ENCODE measurements around the gene CHST2. TPM values are rescaled to one million over a fixed set of nuclear protein-coding genes. Genes with fewer than 3 reads are reported as not detected.
"Not testable (repeated sequence)": the region's sequence is repeated elsewhere in the genome, so short reads cannot be mapped to it uniquely, and the experiment has no call there.

CHST2 gene
- total RNA-seq, 1 donor from 2014 or later: 5.9 TPM

DNA sequence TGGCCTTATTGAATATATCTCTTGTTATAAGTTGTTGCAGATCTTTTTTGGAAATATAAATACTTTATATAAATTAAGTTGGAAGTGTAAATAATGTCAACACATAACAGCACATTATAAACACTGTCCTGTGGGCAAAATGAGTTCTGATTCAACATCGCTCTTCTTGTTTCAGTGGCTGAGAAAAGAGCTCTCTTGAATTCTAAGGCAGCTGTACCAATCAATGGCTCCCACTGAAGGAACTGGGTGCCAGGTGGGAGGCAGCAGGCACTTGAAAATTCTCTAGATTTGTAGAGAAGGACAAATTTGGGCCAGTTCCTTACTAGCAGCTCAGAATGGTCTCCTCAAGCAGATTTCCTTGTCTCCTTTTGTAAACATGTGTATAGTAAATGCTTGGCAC lies 45.6 kb downstream of the CHST2 start:
- H3K36me3 ChIP-seq: no peaks in the 10 kb centered on the region
- no peak for DNase-seq (ENCODE audit: low spot score)
- no peaks in the 10 kb centered on the region for H4K20me1 ChIP-seq (ENCODE audit: low read depth)
- H3K9me3 Mint-ChIP-seq: no peaks in the 10 kb centered on the region
- H3K27ac ChIP-seq: no peak overlapping the region
- H3K4me2 ChIP-seq: no peak overlapping the region
- H3K27ac Mint-ChIP-seq: no peak overlapping the region
- TF ChIP-seq EZH2 (IDR thresholded peaks at IDR 0.05): no peak
- TF ChIP-seq, protein P1, sequence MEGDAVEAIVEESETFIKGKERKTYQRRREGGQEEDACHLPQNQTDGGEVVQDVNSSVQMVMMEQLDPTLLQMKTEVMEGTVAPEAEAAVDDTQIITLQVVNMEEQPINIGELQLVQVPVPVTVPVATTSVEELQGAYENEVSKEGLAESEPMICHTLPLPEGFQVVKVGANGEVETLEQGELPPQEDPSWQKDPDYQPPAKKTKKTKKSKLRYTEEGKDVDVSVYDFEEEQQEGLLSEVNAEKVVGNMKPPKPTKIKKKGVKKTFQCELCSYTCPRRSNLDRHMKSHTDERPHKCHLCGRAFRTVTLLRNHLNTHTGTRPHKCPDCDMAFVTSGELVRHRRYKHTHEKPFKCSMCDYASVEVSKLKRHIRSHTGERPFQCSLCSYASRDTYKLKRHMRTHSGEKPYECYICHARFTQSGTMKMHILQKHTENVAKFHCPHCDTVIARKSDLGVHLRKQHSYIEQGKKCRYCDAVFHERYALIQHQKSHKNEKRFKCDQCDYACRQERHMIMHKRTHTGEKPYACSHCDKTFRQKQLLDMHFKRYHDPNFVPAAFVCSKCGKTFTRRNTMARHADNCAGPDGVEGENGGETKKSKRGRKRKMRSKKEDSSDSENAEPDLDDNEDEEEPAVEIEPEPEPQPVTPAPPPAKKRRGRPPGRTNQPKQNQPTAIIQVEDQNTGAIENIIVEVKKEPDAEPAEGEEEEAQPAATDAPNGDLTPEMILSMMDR (IDR thresholded peaks at IDR 0.05): no peak
- no peak for TF ChIP-seq EZH2phosphoT487 (IDR thresholded peaks at IDR 0.05)
- peaks cover 10% of the 10 kb centered on the region for H3K4me1 ChIP-seq
- no peak overlapping the region for H3K4me3 ChIP-seq
- peaks cover 11% of the 10 kb centered on the region for H3F3A ChIP-seq (ENCODE audit: low read depth)
- H3K4me3 Mint-ChIP-seq: no peak overlapping the region
- H3K9ac ChIP-seq: no peak overlapping the region
- no peaks in the 10 kb centered on the region for H3K9me3 ChIP-seq (ENCODE audit: low read depth)
- H3K36me3 Mint-ChIP-seq: no peaks in the 10 kb centered on the region
- H3K79me2 ChIP-seq (ENCODE audit: low read depth): no peaks in the 10 kb centered on the region
- peaks cover 2% of the 10 kb centered on the region for H3K27me3 Mint-ChIP-seq (ENCODE audit: insufficient read depth, low read depth)
- H2AFZ ChIP-seq (replicated peaks): no peak overlapping the region
- peaks cover 25% of the 10 kb centered on the region for H3K4me1 Mint-ChIP-seq
- no peaks in the 10 kb centered on the region for H3K27me3 ChIP-seq

DNA sequence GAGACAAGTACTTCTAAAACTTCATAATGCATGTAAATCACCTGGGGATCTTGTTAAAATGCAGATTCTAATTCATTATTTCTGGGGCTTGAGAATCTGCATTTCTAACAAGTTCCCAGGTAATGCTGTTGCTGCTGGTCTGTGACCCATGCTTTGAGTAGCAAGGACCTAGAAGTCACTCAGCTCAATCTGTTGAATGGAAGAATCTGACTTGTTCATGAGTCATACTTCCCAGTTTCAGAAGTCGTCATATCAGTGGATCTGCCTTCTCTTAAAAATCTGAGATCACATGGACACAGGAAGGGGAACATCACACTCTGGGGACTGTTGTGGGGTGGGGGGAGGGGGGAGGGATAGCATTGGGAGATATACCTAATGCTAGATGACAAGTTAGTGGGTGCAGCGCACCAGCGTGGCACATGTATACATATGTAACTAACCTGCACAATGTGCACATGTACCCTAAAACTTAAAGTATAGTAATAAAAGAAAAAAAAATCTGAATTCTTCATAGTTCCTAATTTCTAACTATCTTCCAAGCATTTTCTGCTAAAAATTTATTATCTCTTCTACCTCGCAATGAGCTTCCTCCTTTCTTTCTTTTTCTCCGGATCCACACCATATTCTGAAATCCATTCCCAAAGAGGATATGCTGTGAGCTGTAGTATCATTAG lies 46.2 kb downstream of the CHST2 start:
- H3K4me1 Mint-ChIP-seq: peaks cover 19% of the 10 kb centered on the region
- not testable (repeated sequence) for H3K27me3 ChIP-seq; H3K9me3 Mint-ChIP-seq; H3K27ac Mint-ChIP-seq; H3K27me3 Mint-ChIP-seq (ENCODE audit: insufficient read depth, low read depth); DNase-seq (ENCODE audit: low spot score); H3K36me3 Mint-ChIP-seq; H3K4me2 ChIP-seq; H3K4me3 Mint-ChIP-seq; H4K20me1 ChIP-seq (ENCODE audit: low read depth); H3K36me3 ChIP-seq; H2AFZ ChIP-seq (replicated peaks); H3K79me2 ChIP-seq (ENCODE audit: low read depth); H3K9me3 ChIP-seq (ENCODE audit: low read depth); H3K4me3 ChIP-seq; H3K27ac ChIP-seq; H3K9ac ChIP-seq
- peaks cover 10% of the 10 kb centered on the region for H3K4me1 ChIP-seq
- peaks cover 11% of the 10 kb centered on the region for H3F3A ChIP-seq (ENCODE audit: low read depth)

DNA sequence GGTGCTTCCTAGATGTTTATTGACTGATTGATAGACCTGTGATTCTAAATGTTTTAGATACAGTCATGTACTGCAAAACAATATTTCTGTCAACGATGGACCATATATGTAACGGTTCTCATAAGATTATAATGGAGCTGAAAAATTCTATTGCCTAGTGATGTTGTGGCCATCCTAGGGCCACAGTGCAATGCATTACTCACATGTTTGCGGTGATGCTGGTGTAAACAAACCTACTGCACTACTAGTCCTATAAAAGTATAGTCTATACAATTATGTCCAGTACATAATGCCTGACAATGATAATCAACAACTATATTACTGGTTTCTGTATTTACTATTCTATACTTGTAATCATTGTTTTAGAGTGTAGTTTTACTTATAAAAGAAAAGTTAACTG lies 46.8 kb downstream of the CHST2 start:
- Histone ChIP-seq H3F3A (ENCODE audit: low read depth) (peaks cover 11% of the 10 kb centered on the region), H3K4me1 (peaks cover 10% of the 10 kb centered on the region), H3K4me3 (no peak overlapping the region), H4K20me1 (ENCODE audit: low read depth) (no peaks in the 10 kb centered on the region), H3K36me3 (no peaks in the 10 kb centered on the region), H3K9me3 (ENCODE audit: low read depth) (no peaks in the 10 kb centered on the region), H3K27ac (no peak overlapping the region), H3K27me3 (no peaks in the 10 kb centered on the region), H3K4me2 (no peak overlapping the region), H2AFZ (replicated peaks) (no peak overlapping the region), H3K9ac (no peak overlapping the region), H3K79me2 (ENCODE audit: low read depth) (no peaks in the 10 kb centered on the region)
- Mint-ChIP-seq H3K9me3 (no peaks in the 10 kb centered on the region), H3K36me3 (no peaks in the 10 kb centered on the region), H3K27ac (no peak overlapping the region), H3K4me1 (peaks cover 23% of the 10 kb centered on the region), H3K4me3 (no peak overlapping the region), H3K27me3 (ENCODE audit: insufficient read depth, low read depth) (peaks cover 2% of the 10 kb centered on the region)
- TF ChIP-seq EZH2 (IDR thresholded peaks at IDR 0.05): no peak
- TF ChIP-seq, protein P1 (IDR thresholded peaks at IDR 0.05): no peak
- TF ChIP-seq EZH2phosphoT487 (IDR thresholded peaks at IDR 0.05): no peak
- DNase-seq (ENCODE audit: low spot score): no peak

DNA sequence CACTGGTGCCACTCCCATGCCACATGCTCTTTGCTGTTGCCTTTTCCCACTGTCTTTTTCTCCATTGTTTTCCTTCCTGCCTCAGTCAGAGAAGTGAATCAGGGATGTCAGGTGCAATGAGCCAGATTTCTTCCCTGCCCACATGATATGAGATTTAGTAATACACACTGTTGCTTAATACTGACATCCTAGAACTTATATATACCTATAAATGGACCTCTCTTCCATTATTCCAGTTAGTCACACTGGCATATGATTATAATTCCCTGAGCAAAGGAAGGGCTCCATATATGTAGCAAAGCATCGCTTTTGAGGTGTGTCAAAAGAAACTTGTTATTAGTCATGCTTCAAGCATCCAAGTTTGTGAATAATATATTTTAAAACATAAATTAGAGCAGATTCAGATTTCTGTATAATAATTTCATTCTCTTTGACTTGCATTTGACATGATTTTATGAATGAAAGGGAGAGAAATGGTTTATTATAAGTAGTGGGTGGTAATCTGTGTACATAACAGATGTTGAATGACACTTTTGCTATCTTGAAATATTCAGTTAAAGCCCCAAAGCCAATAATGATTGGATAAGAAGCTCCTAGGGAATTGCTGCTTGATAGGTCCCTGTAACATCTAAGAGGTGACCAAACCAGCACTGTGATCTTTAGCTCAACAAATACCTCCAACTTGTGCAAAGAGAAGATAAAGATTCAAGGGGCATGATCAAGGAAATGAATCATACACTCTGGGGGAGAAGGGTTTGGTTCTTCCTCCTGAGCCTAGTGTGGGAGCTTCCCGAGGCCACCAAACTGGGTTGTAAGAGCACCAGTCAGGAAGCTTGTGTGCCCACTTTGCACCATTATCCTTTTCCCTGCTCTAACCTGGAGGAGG lies 48.6 kb downstream of the CHST2 start:
- H3K9me3 ChIP-seq (ENCODE audit: low read depth): peaks cover 3% of the 10 kb centered on the region
- no peak overlapping the region for H2AFZ ChIP-seq (replicated peaks)
- DNase-seq (ENCODE audit: low spot score): no peak
- H3K27me3 ChIP-seq: no peaks in the 10 kb centered on the region
- H3K36me3 Mint-ChIP-seq: no peaks in the 10 kb centered on the region
- H3K27ac ChIP-seq: no peak overlapping the region
- H3K4me2 ChIP-seq: no peak overlapping the region
- TF ChIP-seq, protein P1 (IDR thresholded peaks at IDR 0.05): no peak
- TF ChIP-seq EZH2 (IDR thresholded peaks at IDR 0.05): no peak
- TF ChIP-seq EZH2phosphoT487 (IDR thresholded peaks at IDR 0.05): no peak
- peaks cover 10% of the 10 kb centered on the region for H3K4me1 ChIP-seq
- H3K36me3 ChIP-seq: no peaks in the 10 kb centered on the region
- H3K27ac Mint-ChIP-seq: no peak overlapping the region
- no peaks in the 10 kb centered on the region for H3K79me2 ChIP-seq (ENCODE audit: low read depth)
- H3K27me3 Mint-ChIP-seq (ENCODE audit: insufficient read depth, low read depth): peaks cover 3% of the 10 kb centered on the region
- H4K20me1 ChIP-seq (ENCODE audit: low read depth): no peaks in the 10 kb centered on the region
- peaks cover 10% of the 10 kb centered on the region for H3F3A ChIP-seq (ENCODE audit: low read depth)
- H3K9ac ChIP-seq: no peak overlapping the region
- H3K4me1 Mint-ChIP-seq: peaks cover 34% of the 10 kb centered on the region
- no peak overlapping the region for H3K4me3 ChIP-seq
- peaks cover 10% of the 10 kb centered on the region for H3K9me3 Mint-ChIP-seq
- H3K4me3 Mint-ChIP-seq: no peak overlapping the region
